ENCODE measurements around the gene CNKSR3. TPM values are rescaled to one million over a fixed set of nuclear protein-coding genes. Genes with fewer than 3 reads are reported as not detected.
"Not testable (repeated sequence)": the region's sequence is repeated elsewhere in the genome, so short reads cannot be mapped to it uniquely, and the experiment has no call there.

The CNKSR3 gene
- total RNA-seq (not detected), polyA plus RNA-seq (under 1 TPM in 1 of 3 donors, not detected in 2; 0.01 TPM), total RNA-seq (0 to 0.35 (median 0) reads per million in 6 experiments)

GRCh38 chr6:154510144-154510905 lies at the start of gene CNKSR3:
TSS of gene CNKSR3 (minus strand) at chr6:154510685. CDS start at chr6:154510114, 571 bp downstream.
- no peak for DNase-seq
- Mint-ChIP-seq H3K4me3 (peak within 1 kb of the TSS; percentile 58 to 79 (median 76)), H3K36me3 (no peaks in the 10 kb centered on the region), H3K4me1 (peaks cover 3 to 19% (median 14%) of the 10 kb centered on the region in 4 donors), H3K27ac (no peak within 1 kb of the TSS), H3K27me3 (peaks cover 38 to 70% (median 40%) of the 10 kb centered on the region in 5 donors), H3K9me3 (no peaks in the 10 kb centered on the region)
- ATAC-seq = no peak
- POLR2A ChIA-PET = no interaction called here

GRCh38 chr6:154558984-154559383 lies 48.5 kb upstream of the CNKSR3 start:
- H3K4me3 Mint-ChIP-seq = no peak overlapping the region
- H3K36me3 Mint-ChIP-seq = no peaks in the 10 kb centered on the region
- H3K27ac Mint-ChIP-seq = no peak overlapping the region
- peaks cover 0 to 1% (median 0%) of the 10 kb centered on the region in 4 donors for H3K4me1 Mint-ChIP-seq
- no peak for DNase-seq
- POLR2A ChIA-PET = no interaction called here
- ATAC-seq = no peak
- H3K9me3 Mint-ChIP-seq = no peaks in the 10 kb centered on the region
- H3K27me3 Mint-ChIP-seq = peaks cover 0 to 15% (median 1%) of the 10 kb centered on the region in 5 donors

- DNase-seq = no peak
- H3K27me3 Mint-ChIP-seq = peaks cover 0 to 15% (median 1%) of the 10 kb centered on the region in 5 donors
- H3K27ac Mint-ChIP-seq = no peak overlapping the region
- no peak overlapping the region for H3K4me3 Mint-ChIP-seq
- H3K4me1 Mint-ChIP-seq = peaks cover 0 to 1% (median 0%) of the 10 kb centered on the region in 4 donors
- no peaks in the 10 kb centered on the region for H3K36me3 Mint-ChIP-seq
- POLR2A ChIA-PET = no interaction called here
- ATAC-seq = no peak
- H3K9me3 Mint-ChIP-seq = no peaks in the 10 kb centered on the region
These were observed 48.0 kb upstream of the CNKSR3 start for GRCh38 chr6:154558513-154558912.

- no peaks in the 10 kb centered on the region for H3K36me3 Mint-ChIP-seq
- POLR2A ChIA-PET = no interaction called here
- H3K27me3 Mint-ChIP-seq = peaks cover 0 to 6% (median 0%) of the 10 kb centered on the region in 5 donors
- H3K27ac Mint-ChIP-seq = no peak overlapping the region
- DNase-seq (no peak), ATAC-seq (no peak)
- H3K4me3 Mint-ChIP-seq = no peak overlapping the region
- H3K4me1 Mint-ChIP-seq = peaks cover 0 to 1% (median 0%) of the 10 kb centered on the region in 4 donors
- H3K9me3 Mint-ChIP-seq = no peaks in the 10 kb centered on the region
These were observed 44.7 kb upstream of the CNKSR3 start for GRCh38 chr6:154555073-154555677.

- Mint-ChIP-seq H3K4me3 (no peak overlapping the region), H3K9me3 (no peaks in the 10 kb centered on the region), H3K36me3 (no peaks in the 10 kb centered on the region), H3K27ac (peak overlapping the region in 1 of 10 donors; percentile 15), H3K4me1 (peaks cover 0 to 3% (median 0%) of the 10 kb centered on the region in 4 donors), H3K27me3 (peaks cover 0 to 8% (median 0%) of the 10 kb centered on the region in 5 donors)
- no peak for DNase-seq
- POLR2A ChIA-PET = no interaction called here
- no peak for ATAC-seq
These were observed 44.0 kb upstream of the CNKSR3 start for GRCh38 chr6:154554491-154554890.

- Mint-ChIP-seq H3K9me3 (no peaks in the 10 kb centered on the region), H3K36me3 (no peaks in the 10 kb centered on the region), H3K27ac (no peak overlapping the region), H3K4me3 (no peak overlapping the region), H3K27me3 (peaks cover 0 to 4% (median 1%) of the 10 kb centered on the region in 5 donors), H3K4me1 (peaks cover 0 to 2% (median 0%) of the 10 kb centered on the region in 4 donors)
- no peak for DNase-seq
- ATAC-seq = no peak
- POLR2A ChIA-PET = no interaction called here
These were observed 40.3 kb upstream of the CNKSR3 start for GRCh38 chr6:154550779-154551178.

- no peaks in the 10 kb centered on the region for H3K36me3 Mint-ChIP-seq
- POLR2A ChIA-PET = no interaction called here
- H3K4me3 Mint-ChIP-seq = no peak overlapping the region
- H3K4me1 Mint-ChIP-seq = peaks cover 0 to 2% (median 0%) of the 10 kb centered on the region in 4 donors
- no peak overlapping the region for H3K27ac Mint-ChIP-seq
- H3K27me3 Mint-ChIP-seq = peaks cover 0 to 4% (median 1%) of the 10 kb centered on the region in 5 donors
- DNase-seq = no peak
- ATAC-seq = no peak
- no peaks in the 10 kb centered on the region for H3K9me3 Mint-ChIP-seq
These were observed 38.7 kb upstream of the CNKSR3 start for GRCh38 chr6:154549179-154549578.

GRCh38 chr6:154548130-154548830 lies 37.8 kb upstream of the CNKSR3 start:
- Mint-ChIP-seq H3K27ac (no peak overlapping the region), H3K36me3 (no peaks in the 10 kb centered on the region), H3K4me1 (peaks cover 0 to 2% (median 0%) of the 10 kb centered on the region in 4 donors), H3K4me3 (no peak overlapping the region), H3K9me3 (no peaks in the 10 kb centered on the region), H3K27me3 (peaks cover 0 to 4% (median 1%) of the 10 kb centered on the region in 5 donors)
- POLR2A ChIA-PET = no interaction called here
- ATAC-seq (no peak), DNase-seq (no peak)

GRCh38 chr6:154543628-154544027 lies 33.1 kb upstream of the CNKSR3 start:
- no peaks in the 10 kb centered on the region for H3K36me3 Mint-ChIP-seq
- no peaks in the 10 kb centered on the region for H3K9me3 Mint-ChIP-seq

GRCh38 chr6:154542747-154543146 lies 32.3 kb upstream of the CNKSR3 start:
- no peaks in the 10 kb centered on the region for H3K36me3 Mint-ChIP-seq
- H3K4me3 Mint-ChIP-seq = no peak overlapping the region
- H3K4me1 Mint-ChIP-seq = no peaks in the 10 kb centered on the region
- no peaks in the 10 kb centered on the region for H3K27me3 Mint-ChIP-seq
- H3K27ac Mint-ChIP-seq = no peak overlapping the region
- DNase-seq (no peak), ATAC-seq (no peak)
- no peaks in the 10 kb centered on the region for H3K9me3 Mint-ChIP-seq
- POLR2A ChIA-PET = no interaction called here

More at GRCh38 chr6:154543628-154544027, 33.1 kb upstream of the CNKSR3 start:
- no peak overlapping the region for H3K27ac Mint-ChIP-seq
- H3K27me3 Mint-ChIP-seq = peaks cover 0 to 1% (median 0%) of the 10 kb centered on the region in 5 donors
- H3K4me3 Mint-ChIP-seq = no peak overlapping the region
- POLR2A ChIA-PET = no interaction called here
- no peaks in the 10 kb centered on the region for H3K4me1 Mint-ChIP-seq
- ATAC-seq = no peak
- DNase-seq = no peak

- DNase-seq, ATAC-seq, H3K27ac Mint-ChIP-seq, H3K4me1 Mint-ChIP-seq, POLR2A ChIA-PET, H3K27me3 Mint-ChIP-seq, H3K9me3 Mint-ChIP-seq, H3K36me3 Mint-ChIP-seq, H3K4me3 Mint-ChIP-seq: not testable (repeated sequence)
These were observed 31.4 kb upstream of the CNKSR3 start for GRCh38 chr6:154541837-154542236.

GRCh38 chr6:154539593-154540269 lies 29.2 kb upstream of the CNKSR3 start:
- DNase-seq (no peak), ATAC-seq (no peak)
- H3K4me1 Mint-ChIP-seq = no peaks in the 10 kb centered on the region
- no peak overlapping the region for H3K4me3 Mint-ChIP-seq
- H3K9me3 Mint-ChIP-seq = no peaks in the 10 kb centered on the region
- H3K27ac Mint-ChIP-seq = no peak overlapping the region
- H3K36me3 Mint-ChIP-seq = no peaks in the 10 kb centered on the region
- H3K27me3 Mint-ChIP-seq = peaks cover 0 to 4% (median 0%) of the 10 kb centered on the region in 5 donors
- POLR2A ChIA-PET = no interaction called here

Measured in naive thymus-derived CD8-positive, alpha-beta T cell (primary cell).